Left kidney (tissue), 2 donors: ENCODE results near the gene LMO7. TPM values are rescaled to one million over a fixed set of nuclear protein-coding genes. Genes with fewer than 3 reads are reported as not detected.
"Not testable (repeated sequence)": the region's sequence is repeated elsewhere in the genome, so short reads cannot be mapped to it uniquely, and the experiment has no call there.

ENCODE experiments used
- DNase-seq: peaks from one replicate; pipeline ENCODE4 v3.0.0-alpha.2; 2013
- polyA plus RNA-seq: library from polyadenylated mRNA; unstranded; fragments of 120-200 nt; gene quantifications from one replicate; pipeline ENCODE4 v1.2.1, GENCODE V29; 2013; ENCODE audit not compliant: insufficient read length

LMO7 gene
- polyA plus RNA-seq, 1 donor = 108 TPM

DNA sequence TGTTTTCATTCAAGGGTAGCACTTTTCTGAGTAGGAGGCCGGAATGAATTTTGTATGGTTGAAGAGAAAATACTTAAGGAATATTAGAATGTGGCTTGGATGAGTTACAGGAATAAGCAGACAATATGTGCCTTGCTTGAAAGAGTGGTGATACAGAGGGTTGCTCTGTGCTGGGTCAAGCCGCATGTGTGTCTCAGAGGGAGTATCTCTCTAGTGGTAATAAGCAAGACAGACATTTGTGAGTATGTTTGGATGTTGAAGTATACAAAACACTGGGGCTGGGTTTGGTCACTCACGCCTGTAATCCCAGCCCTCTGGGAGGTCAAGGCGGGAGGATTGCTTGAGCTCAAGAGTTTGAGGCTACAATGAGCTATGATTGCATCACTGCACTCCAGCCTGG, 103.9 kb downstream of the LMO7 start:
- no peak for DNase-seq

DNA sequence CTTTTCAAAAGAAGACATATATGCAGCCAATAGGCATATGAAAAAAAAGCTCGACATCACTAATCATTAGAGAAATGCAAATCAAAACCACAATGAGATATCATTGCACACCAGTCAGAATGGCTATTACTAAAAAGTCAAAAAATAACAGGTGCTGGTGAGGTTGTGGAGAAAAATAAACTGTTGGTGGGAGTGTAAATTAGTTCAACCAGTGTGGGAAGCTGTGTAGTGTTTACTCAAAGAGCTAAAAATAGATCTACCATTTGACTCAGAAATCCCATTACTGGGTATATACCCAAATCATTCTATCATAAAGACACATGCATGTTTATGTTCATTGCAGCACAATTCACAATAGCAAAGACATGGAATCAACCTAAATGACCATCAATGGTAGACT, 106.9 kb downstream of the LMO7 start:
- not testable (repeated sequence) for DNase-seq

- no peak for DNase-seq
Observed at GRCh38 chr13:75744127-75744526, 108.0 kb downstream of the LMO7 start.

DNA sequence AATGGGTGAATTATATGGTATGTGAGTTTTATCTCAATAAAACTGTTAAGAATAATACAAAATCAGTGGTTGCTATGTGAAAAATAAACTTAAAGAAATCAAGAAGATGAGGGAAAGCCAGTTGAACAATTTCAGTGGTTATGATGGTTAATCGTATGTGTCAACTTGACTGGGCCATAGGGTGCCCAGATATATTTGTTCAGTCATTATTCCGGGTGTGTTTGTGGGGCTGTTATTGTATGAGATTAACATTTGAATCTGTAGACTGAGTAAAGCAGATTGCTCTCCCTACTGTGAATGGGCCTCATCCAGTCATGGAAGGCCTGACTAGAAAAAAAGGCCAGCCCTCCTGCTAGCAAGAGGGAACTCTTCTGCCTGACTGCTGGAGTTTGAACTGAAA, 109.3 kb downstream of the LMO7 start:
- DNase-seq = no peak

DNA sequence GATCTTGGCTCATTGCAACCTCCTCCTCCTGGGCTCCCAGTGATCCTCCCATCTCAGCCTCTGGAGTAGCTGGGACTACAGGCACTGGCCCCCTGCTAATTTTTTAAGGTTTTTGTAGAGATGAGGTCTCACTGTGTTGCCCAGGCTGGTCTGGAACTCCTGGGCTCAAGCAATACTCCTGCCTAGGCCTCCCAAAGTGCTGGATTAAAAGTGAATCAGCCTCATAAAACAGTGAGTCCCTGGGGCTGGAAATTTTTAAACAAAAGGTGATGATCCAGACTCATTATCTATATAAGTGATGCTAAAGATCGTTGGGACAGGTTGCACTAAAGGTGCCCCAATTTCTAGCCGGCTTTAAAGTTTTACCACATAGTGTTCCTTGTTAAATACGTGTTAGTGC, 112.7 kb downstream of the LMO7 start:
- DNase-seq = no peak

DNA sequence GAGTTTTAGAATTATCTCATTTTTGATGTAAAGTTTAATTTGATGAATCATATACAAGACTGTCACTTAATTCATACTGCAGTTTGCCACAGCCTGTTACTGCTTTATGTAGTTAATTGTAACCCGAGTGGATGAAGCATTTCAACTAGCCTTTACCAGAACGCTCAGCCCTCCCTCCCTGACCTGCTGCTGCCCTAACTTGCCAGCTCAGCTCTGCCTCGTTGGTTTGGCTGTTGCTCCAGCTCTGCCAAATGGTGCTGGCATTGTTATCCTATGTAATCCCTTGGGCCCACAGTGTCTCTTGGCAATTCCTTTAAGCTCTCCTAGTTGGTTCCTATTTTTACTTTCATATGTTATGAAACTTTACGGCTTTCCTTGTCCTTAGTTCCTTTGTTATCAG, 113.3 kb downstream of the LMO7 start:
- no peak for DNase-seq

DNA sequence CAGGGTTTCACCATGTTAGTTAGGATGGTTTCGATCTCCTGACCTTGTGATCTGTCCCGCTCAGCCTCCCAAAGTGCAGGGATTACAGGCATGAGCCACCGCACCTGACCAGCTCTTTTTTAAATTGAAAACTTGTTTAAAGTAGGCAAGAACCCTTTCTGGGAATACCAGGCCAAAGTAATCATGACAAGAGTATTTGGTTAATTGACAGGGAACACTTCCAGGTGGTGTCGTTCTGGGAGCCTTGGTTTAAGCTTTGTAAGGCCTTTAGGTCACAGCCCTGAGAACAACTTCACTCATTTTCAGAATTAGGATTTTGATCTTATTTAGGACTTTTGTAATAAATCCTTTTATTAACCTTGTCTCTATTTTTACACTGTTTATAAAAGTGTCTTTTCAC, 115.2 kb downstream of the LMO7 start:
- DNase-seq = no peak

GRCh38 chr13:75752826-75753225, 116.7 kb downstream of the LMO7 start:
- DNase-seq = no peak

- no peak for DNase-seq
Observed at GRCh38 chr13:75754936-75755335, 118.8 kb downstream of the LMO7 start.

DNA sequence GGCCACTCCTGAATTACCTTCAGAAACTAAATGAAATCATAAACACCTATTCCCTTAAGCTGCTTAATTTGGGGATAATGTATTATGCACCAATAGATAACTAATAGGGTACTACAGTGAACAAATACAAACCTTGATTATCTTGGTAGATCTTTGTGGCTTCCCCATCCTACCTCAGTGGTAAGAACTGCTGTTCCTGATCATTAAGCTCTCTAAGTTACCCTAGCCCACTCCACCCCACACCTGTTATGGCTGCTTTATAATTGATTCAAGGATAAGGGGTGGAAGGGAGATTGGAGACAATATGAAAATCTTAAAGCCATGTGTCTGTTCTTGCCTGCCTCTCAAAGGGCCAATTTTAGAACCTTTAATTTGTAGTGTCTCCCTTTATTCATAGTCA, 121.2 kb downstream of the LMO7 start:
- no peak for DNase-seq

GRCh38 chr13:75759531-75759930, 123.4 kb downstream of the LMO7 start:
- DNase-seq = no peak

- no peak for DNase-seq
Observed at GRCh38 chr13:75760131-75761021, 124.2 kb downstream of the LMO7 start.

- no peak for DNase-seq
Observed at GRCh38 chr13:75761369-75761768, 125.2 kb downstream of the LMO7 start.

GRCh38 chr13:75762076-75762937, 126.2 kb downstream of the LMO7 start:
- DNase-seq = no peak

DNA sequence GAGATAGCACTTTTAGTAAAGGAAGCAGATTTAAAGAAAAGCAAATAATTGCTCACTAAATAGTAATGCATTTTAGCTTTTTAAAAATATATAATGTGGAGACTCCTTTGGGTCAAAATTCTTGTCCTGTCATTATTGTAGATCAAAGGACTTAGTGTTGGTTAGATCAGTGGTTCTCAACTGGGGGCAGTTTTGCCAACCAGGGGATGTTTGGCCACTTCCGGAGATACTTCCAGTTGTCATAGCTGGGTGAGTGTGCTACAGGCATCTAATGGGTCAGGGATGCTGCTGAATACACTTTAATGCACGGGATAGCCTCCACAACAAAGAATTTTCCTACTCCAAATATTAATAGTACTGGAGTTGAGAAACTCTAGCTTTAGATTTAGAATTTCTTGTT, 126.8 kb downstream of the LMO7 start:
- no peak for DNase-seq

- no peak for DNase-seq
Observed at GRCh38 chr13:75763512-75763911, 127.4 kb downstream of the LMO7 start.

- no peak for DNase-seq
Observed at GRCh38 chr13:75764251-75764925, 128.3 kb downstream of the LMO7 start.

GRCh38 chr13:75764926-75765310, 128.8 kb downstream of the LMO7 start:
- DNase-seq = no peak

DNA sequence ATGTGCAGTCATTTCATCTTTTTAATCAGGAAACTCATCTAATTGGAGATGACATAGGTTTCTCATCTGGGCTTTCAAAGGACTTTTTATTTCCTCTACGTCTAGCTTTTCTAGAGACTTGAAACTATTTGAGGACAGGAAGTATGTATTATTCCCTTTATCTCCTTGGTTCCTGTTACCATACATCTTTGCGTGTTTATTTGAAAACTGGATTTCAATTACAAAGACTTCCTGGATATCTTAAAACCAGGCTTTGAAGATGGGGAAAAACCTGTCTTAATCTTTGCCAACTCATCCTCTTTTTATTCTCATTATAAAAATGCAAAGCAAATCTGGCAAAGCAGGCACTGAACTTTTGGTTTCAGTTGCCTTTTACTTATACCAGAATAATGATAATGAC, 130.5 kb downstream of the LMO7 start:
- DNase-seq = no peak

GRCh38 chr13:75769141-75769905, 133.2 kb downstream of the LMO7 start:
- no peak for DNase-seq

DNA sequence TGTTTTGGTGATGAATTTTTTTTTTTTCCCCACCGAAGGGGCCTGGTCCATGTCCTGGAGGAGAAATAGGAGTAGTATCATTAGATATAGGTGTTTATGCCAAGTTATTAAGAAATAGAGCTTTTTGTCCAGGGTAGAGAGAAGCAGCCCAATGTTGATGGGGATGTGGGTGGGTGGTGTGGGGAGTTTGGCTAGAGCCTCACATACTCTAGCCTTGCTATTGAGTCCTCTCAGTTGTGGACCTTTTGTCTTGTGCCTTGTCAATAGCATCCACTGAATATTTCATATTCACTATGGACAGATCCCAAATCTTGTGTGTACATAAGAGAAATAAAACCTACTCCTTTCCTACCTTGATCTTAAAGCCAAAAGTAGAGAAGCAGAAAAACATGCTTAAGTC, 134.0 kb downstream of the LMO7 start:
- DNase-seq = no peak

GRCh38 chr13:75770592-75771011, 134.5 kb downstream of the LMO7 start:
- no peak for DNase-seq
